Suppressor macrophage treated with lipopolysaccharide for 4 hours (primary cell): ENCODE results near the gene ENPP3.

Experiments
- DNase-seq: peaks from one replicate; pipeline ENCODE4 v3.0.0-alpha.2; 2020

Gene ENPP3

GRCh38 chr6:131636880-131637792 is at the start of gene ENPP3:
ENPP3 (plus strand) TSS chr6:131637302; CDS start chr6:131637385, 83 bp downstream.
- DNase-seq, result no peak

GRCh38 chr6:131587909-131588308 is 49.2 kb upstream of the ENPP3 start:
- no peak for DNase-seq

GRCh38 chr6:131588643-131589042 is 48.5 kb upstream of the ENPP3 start:
- no peak for DNase-seq

GRCh38 chr6:131592935-131593334 is 44.2 kb upstream of the ENPP3 start:
- DNase-seq, result no peak

- DNase-seq, result no peak
These were observed 43.0 kb upstream of the ENPP3 start for GRCh38 chr6:131594074-131594473.

- DNase-seq, result peak; percentile 1
These were observed 39.7 kb upstream of the ENPP3 start for GRCh38 chr6:131597446-131597845.

- DNase-seq, result no peak
These were observed 36.4 kb upstream of the ENPP3 start for GRCh38 chr6:131600716-131601115.

- DNase-seq, result peak; percentile 1
These were observed 34.3 kb upstream of the ENPP3 start for GRCh38 chr6:131602781-131603312.

- no peak for DNase-seq
These were observed 23.7 kb upstream of the ENPP3 start for GRCh38 chr6:131613296-131613925.

- no peak for DNase-seq
These were observed 21.8 kb upstream of the ENPP3 start for GRCh38 chr6:131615275-131615674.

- peak; percentile 96 for DNase-seq
These were observed 9.1 kb upstream of the ENPP3 start, which contains the start of gene MED23 for GRCh38 chr6:131627724-131628682. MED23 (minus strand) TSS chr6:131628242; CDS start chr6:131628049, 193 bp downstream.

GRCh38 chr6:131628726-131629125 is 8.4 kb upstream of the ENPP3 start:
- DNase-seq, result no peak

GRCh38 chr6:131629651-131630050 is 7.5 kb upstream of the ENPP3 start:
- DNase-seq, result no peak

GRCh38 chr6:131631625-131632289 is 5.3 kb upstream of the ENPP3 start:
- DNase-seq, result no peak

- DNase-seq, result no peak
These were observed 1.4 kb upstream of the ENPP3 start for GRCh38 chr6:131635384-131636340.

GRCh38 chr6:131638013-131638412 is 911 bp downstream of the ENPP3 start:
- no peak for DNase-seq

GRCh38 chr6:131640100-131640499 is 3.0 kb downstream of the ENPP3 start:
- no peak for DNase-seq

GRCh38 chr6:131640576-131640975 is 3.5 kb downstream of the ENPP3 start:
- no peak for DNase-seq

GRCh38 chr6:131641554-131641953 is 4.5 kb downstream of the ENPP3 start:
- DNase-seq, result no peak

GRCh38 chr6:131642565-131642964 is 5.5 kb downstream of the ENPP3 start:
- DNase-seq, result no peak
